ENCODE results near the gene RUNX2.

The RUNX2 gene

GRCh38 chr6:45650524-45651135 lies 322.5 kb downstream of the RUNX2 start:
- Histone ChIP-seq H3K27ac (ENCODE audit: poor library complexity, severe bottlenecking) (peak overlapping the region; percentile 87), H3K36me3 (ENCODE audit: low read depth) (no peaks in the 10 kb centered on the region), H3K9me3 (ENCODE audit: severe bottlenecking) (no peaks in the 10 kb centered on the region), H3K4me3 (ENCODE audit: severe bottlenecking) (no peak overlapping the region), H3K4me1 (ENCODE audit: insufficient read depth, poor library complexity, severe bottlenecking) (peaks cover 37% of the 10 kb centered on the region), H3K27me3 (ENCODE audit: insufficient read depth, poor library complexity, severe bottlenecking) (no peaks in the 10 kb centered on the region)
- ATAC-seq (ENCODE audit: low read depth) (peak; percentile 97), DNase-seq (ENCODE audit: low spot score) (no peak)
- TF ChIP-seq, protein P1, sequence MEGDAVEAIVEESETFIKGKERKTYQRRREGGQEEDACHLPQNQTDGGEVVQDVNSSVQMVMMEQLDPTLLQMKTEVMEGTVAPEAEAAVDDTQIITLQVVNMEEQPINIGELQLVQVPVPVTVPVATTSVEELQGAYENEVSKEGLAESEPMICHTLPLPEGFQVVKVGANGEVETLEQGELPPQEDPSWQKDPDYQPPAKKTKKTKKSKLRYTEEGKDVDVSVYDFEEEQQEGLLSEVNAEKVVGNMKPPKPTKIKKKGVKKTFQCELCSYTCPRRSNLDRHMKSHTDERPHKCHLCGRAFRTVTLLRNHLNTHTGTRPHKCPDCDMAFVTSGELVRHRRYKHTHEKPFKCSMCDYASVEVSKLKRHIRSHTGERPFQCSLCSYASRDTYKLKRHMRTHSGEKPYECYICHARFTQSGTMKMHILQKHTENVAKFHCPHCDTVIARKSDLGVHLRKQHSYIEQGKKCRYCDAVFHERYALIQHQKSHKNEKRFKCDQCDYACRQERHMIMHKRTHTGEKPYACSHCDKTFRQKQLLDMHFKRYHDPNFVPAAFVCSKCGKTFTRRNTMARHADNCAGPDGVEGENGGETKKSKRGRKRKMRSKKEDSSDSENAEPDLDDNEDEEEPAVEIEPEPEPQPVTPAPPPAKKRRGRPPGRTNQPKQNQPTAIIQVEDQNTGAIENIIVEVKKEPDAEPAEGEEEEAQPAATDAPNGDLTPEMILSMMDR (IDR thresholded peaks at IDR 0.05; ENCODE audit: poor library complexity, severe bottlenecking) = no peak

DNA sequence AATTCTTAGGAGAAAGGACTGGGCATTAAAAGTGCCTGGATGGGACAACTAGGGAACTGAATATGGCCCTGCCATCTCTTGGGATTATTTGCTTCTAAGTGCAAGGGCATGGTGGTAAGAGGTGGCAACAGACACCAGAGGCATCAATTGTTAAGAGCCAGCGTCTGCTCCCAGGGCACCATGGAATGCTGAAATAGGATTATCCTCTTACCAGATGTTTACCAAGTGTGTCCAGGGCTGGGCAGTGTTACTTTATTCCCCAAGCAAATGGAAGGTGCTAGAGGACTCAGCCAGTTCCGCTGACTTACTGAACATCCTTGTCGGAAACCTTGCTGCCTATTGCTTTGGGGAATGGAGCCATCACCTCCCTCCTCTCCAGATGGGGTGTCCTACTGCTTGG lies 323.2 kb downstream of the RUNX2 start:
- Histone ChIP-seq H3K27me3 (ENCODE audit: insufficient read depth, poor library complexity, severe bottlenecking) (no peaks in the 10 kb centered on the region), H3K27ac (ENCODE audit: poor library complexity, severe bottlenecking) (peak overlapping the region; percentile 87), H3K36me3 (ENCODE audit: low read depth) (no peaks in the 10 kb centered on the region), H3K9me3 (ENCODE audit: severe bottlenecking) (no peaks in the 10 kb centered on the region), H3K4me3 (ENCODE audit: severe bottlenecking) (no peak overlapping the region), H3K4me1 (ENCODE audit: insufficient read depth, poor library complexity, severe bottlenecking) (peaks cover 42% of the 10 kb centered on the region)
- DNase-seq (ENCODE audit: low spot score) (no peak), ATAC-seq (ENCODE audit: low read depth) (no peak)
- TF ChIP-seq, protein P1 (IDR thresholded peaks at IDR 0.05; ENCODE audit: poor library complexity, severe bottlenecking) = no peak

GRCh38 chr6:45652416-45652815 lies 324.3 kb downstream of the RUNX2 start:
- no peak for ATAC-seq (ENCODE audit: low read depth)
- no peak overlapping the region for H3K4me3 ChIP-seq (ENCODE audit: severe bottlenecking)
- H3K27ac ChIP-seq (ENCODE audit: poor library complexity, severe bottlenecking) = no peak overlapping the region
- no peaks in the 10 kb centered on the region for H3K36me3 ChIP-seq (ENCODE audit: low read depth)
- peaks cover 43% of the 10 kb centered on the region for H3K4me1 ChIP-seq (ENCODE audit: insufficient read depth, poor library complexity, severe bottlenecking)
- H3K27me3 ChIP-seq (ENCODE audit: insufficient read depth, poor library complexity, severe bottlenecking) = no peaks in the 10 kb centered on the region
- TF ChIP-seq, protein P1 (IDR thresholded peaks at IDR 0.05; ENCODE audit: poor library complexity, severe bottlenecking) = no peak
- no peaks in the 10 kb centered on the region for H3K9me3 ChIP-seq (ENCODE audit: severe bottlenecking)
- no peak for DNase-seq (ENCODE audit: low spot score)

DNA sequence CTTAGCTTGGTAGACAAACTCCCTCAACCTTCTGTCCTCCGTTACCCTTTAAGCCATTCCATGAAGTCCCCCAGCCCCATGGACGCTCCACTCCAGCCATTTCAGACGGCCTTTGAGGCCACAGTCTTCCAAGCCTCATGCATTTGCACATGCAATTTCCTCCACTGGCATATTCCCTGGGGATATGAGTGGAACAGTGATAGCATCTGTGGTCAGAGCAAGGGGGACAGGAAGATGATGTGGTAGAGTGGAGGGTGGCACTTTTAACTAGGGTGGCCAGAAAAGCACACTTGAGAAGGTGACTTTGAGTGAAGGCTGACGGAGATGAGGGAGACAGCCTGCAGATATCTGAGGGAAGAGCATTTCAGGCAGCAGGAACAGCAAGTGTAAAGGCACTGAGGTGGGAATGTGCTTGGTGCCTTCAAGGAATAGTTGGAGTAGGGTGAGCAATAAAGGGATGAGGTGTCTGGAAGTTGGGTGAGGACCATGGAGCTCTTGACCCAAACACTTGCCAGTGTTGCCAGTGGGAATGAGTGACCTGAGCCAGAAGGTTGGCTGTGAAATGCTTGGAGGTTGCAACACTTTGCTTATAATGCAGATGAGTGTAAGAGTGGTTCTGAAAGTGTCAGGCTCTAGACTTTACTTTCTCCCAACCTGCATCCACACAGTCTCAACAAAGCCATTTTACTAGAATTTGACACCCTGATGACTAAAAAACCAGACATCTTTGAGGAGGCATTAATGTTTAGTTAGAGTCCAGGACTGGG lies 325.2 kb downstream of the RUNX2 start:
- Histone ChIP-seq H3K4me1 (ENCODE audit: insufficient read depth, poor library complexity, severe bottlenecking) (peaks cover 40% of the 10 kb centered on the region), H3K27ac (ENCODE audit: poor library complexity, severe bottlenecking) (no peak overlapping the region), H3K27me3 (ENCODE audit: insufficient read depth, poor library complexity, severe bottlenecking) (no peaks in the 10 kb centered on the region), H3K9me3 (ENCODE audit: severe bottlenecking) (no peaks in the 10 kb centered on the region), H3K36me3 (ENCODE audit: low read depth) (no peaks in the 10 kb centered on the region), H3K4me3 (ENCODE audit: severe bottlenecking) (no peak overlapping the region)
- ATAC-seq (ENCODE audit: low read depth) = no peak
- TF ChIP-seq, protein P1 (IDR thresholded peaks at IDR 0.05; ENCODE audit: poor library complexity, severe bottlenecking) = no peak
- no peak for DNase-seq (ENCODE audit: low spot score)

DNA sequence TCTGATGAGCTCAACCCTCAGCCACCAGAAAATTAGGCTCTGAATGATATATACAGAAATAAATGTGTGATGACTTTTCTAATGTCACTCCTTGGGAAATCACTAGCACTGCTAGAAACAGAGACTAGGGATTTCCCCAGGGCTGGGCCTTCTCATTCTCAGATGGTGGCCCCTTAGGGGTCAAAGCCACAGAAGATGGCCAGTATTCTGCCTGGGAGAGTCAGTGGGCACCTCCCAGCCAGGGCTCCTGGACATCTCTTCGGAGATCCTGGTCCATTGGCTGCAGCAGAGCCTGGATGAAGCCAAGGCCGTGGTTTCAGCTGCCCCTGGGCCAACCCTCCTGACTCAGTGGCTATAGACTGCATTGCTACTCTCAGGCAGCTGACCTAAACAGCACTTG lies 326.5 kb downstream of the RUNX2 start:
- DNase-seq (ENCODE audit: low spot score) (no peak), ATAC-seq (ENCODE audit: low read depth) (no peak)
- Histone ChIP-seq H3K4me3 (ENCODE audit: severe bottlenecking) (no peak overlapping the region), H3K4me1 (ENCODE audit: insufficient read depth, poor library complexity, severe bottlenecking) (peaks cover 40% of the 10 kb centered on the region), H3K27me3 (ENCODE audit: insufficient read depth, poor library complexity, severe bottlenecking) (no peaks in the 10 kb centered on the region), H3K27ac (ENCODE audit: poor library complexity, severe bottlenecking) (peak overlapping the region; percentile 94), H3K9me3 (ENCODE audit: severe bottlenecking) (no peaks in the 10 kb centered on the region), H3K36me3 (ENCODE audit: low read depth) (no peaks in the 10 kb centered on the region)
- TF ChIP-seq, protein P1 (IDR thresholded peaks at IDR 0.05; ENCODE audit: poor library complexity, severe bottlenecking) = no peak

Measured in RWPE2 (cell line).